PC-3 (cell line): ENCODE data around the gene MGAT4B.

Experiments used
- CTCF ChIP-seq: fragments of 300-600 bp; sonication (generic); conservative IDR thresholded peaks from 2 replicates; pipeline ENCODE4 v1.5.1; 2017; ENCODE audit warnings: antibody characterized with exemption, low read depth, mild to moderate bottlenecking, low read length
- EZH2 ChIP-seq: fragments of 300-600 bp; sonication (generic); IDR thresholded peaks from one replicate; pipeline ENCODE4 v1.6.1; 2017; ENCODE audit warnings: antibody characterized with exemption, mild to moderate bottlenecking, low read length; ENCODE audit not compliant: unreplicated experiment

GRCh38 chr5:179767496-179768100 is 39.1 kb downstream of the MGAT4B start:
- TF ChIP-seq EZH2 (no peak), CTCF (no peak)
